Measurements from ENCODE around the gene ARX.

Gene ARX

DNA sequence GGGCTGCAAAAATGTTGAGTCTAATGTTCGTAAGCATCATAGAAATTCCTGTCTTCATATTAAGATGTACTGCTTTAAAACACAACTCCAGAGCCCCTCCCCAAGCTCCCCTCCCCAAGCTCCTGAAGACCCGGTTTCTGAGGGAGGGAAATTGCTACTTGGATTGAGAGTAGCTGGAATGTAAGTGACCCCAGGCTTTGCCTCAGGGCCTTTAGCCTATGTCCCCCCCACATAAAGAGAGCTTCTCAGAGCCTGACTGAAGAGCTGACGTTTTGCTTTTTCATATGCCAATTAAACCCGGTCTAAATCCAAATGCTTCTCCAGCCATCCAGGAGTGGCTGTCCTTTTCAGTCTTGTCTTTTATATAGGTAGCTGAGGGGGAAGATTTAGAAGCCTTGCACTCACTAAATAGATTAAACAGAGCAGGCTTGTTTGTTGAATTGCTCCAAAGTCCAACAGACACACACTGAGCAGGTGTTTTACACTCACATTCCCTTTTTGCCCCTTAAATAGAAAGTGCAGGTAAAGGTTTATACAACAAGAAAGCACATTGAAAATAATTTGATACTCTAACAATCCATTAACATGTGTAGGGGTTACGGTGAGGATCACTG is 19.6 kb downstream of the ARX start:
- no peak for FAIRE-seq

DNA sequence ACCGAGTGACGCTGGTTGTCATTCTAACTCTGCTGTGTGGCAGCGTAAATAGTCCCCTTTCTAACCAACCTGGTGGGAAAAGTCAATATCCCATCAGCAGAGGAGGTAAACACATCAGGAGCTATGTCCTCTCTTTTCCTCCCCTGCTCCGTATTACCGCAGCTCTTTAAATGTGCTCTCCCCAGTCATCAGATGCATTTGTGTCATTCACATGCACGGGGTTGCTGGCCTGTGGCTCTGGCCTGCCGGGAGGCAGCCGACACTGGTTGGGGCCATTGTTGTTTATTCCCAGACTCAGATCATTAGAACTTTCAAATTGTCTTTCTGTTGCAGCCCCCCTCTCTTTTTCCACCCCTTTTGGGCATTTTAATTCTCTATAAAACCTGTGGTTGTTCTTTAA is 21.9 kb downstream of the ARX start:
- no peak for FAIRE-seq

DNA sequence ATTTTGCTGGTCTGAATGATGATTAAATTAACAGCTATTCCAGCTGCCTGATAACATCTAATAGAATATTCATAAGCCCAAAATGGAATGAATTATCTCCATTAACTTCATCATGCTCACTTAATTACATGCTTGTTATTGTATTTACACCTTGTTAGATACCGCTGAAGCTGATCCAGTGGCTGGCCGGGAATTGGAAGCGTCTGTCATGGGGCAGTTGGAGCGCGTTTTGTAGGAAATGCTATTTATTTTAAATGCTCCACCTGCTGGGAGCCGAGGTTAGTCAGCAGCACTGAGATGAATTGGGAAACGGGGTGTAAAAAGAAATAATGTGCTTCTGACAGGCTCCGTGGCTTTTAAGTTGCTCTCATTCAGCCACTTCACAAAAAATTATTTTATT is 25.2 kb downstream of the ARX start:
- FAIRE-seq, result peak; percentile 53

GRCh38 chrX:24988314-24988713 is 27.5 kb downstream of the ARX start:
- no peak for FAIRE-seq

- no peak for FAIRE-seq
Measured at GRCh38 chrX:24987731-24988130, 28.0 kb downstream of the ARX start.

GRCh38 chrX:24985120-24985519 is 30.6 kb downstream of the ARX start:
- no peak for FAIRE-seq

- no peak for FAIRE-seq
Measured at GRCh38 chrX:24983931-24984330, 31.8 kb downstream of the ARX start.

DNA sequence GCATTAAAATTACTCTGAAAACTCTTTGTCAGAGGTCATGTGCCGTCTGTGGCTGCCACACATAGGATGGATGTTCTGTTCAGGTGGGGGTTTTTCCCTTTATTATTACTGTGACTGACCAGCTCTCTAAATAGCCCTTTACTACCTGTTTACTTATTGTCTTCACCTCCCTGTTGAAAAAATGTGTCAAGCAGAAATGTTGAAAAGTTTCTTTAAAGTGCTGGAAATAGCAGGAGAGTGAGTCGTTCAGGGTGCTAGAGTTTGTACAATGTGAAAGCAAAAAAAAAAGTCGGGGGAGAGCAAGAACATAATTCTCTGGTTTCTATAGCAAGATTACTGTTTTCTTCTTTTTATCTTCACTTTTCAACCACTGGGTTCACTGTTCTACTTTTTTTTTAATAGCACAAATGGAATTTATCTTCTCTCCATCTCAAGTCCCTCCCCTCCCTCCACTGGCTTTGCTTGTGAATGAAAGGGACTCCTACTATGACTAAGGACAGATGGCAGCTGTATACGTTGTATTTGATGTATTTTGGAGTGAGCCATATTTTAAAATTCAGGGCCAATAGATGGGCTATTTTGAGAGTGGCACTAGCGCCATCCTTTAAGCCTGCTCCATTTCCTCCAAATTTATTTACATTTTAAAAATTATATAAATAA is 33.3 kb downstream of the ARX start:
- FAIRE-seq, result no peak

- FAIRE-seq, result no peak
Measured at GRCh38 chrX:24981030-24981429, 34.7 kb downstream of the ARX start.

DNA sequence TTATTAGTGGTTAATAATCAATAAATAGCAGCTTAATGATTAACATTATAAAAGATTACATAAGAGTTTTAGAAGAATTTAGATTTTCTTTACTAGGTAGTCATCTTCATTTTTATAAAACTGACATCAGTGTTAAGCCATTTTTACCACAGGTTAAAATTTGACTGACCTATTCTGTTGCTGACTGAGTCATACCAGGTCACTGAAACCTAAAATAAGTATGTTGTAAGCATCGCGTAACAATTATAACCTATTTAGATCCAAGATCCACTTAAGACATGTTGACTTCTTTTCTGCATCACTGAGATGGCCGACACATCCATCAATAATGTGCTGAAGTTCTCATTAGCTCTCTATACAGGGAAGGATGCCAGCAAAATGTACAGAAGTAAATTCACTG is 36.7 kb downstream of the ARX start:
- no peak for FAIRE-seq

DNA sequence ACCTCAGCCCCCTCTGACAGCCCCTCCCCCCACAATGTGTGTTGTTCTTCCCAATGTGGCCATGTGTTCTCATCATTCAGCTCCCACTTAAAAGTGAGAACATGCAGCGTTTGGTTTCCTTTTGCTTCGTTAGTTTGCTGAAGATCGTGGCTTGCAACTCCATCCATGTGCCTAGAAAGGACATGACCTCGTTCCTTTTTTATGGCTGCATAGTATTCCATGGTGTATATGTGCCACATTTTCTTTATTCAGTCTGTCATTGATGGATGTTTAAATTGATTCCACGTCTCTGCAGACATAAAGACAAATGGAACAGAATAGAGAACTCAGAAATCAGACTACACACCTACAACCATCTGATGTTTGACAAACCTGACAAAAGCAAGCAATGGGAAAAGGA is 46.0 kb downstream of the ARX start:
- FAIRE-seq, result no peak

- no peak for FAIRE-seq
Measured at GRCh38 chrX:24965372-24965771, 50.4 kb downstream of the ARX start.

DNA sequence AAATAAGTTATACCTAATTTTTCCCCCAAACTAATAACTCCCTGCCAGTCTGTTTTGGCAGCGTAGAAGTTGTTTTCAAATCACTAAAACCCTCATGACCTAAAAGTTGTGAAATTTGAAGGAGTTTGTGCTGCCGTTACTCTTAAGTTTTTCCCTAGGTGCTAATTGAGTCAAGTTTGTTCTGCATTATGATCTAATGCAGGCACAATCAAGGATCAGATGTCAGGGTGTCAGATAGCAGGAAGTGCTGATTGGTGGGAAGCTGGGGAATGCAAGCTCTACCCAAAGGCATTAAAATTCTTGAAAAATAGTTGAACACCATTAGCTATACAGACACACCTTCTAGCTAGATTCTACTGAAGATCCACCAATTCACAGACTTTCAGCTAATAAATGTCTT is 51.9 kb downstream of the ARX start:
- FAIRE-seq, result no peak

DNA sequence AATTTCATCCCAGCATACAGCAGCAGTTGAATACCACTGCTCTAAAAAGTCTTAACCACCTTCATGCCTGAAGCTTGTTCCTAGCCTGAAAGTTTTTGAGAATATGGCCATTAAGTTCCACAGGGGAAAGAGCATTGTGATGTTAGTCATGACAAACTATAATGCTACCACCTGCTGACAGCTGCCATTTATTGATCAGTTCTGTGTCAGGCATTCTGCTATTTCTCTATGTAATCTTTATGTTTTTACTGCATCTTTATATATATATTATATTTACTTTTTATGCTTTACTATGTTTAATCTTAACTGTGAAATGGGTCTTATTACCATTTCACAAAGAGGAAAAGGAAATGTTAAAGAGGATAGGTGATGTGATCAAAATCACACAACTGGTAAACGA is 54.0 kb downstream of the ARX start:
- no peak for FAIRE-seq

GRCh38 chrX:24956828-24957227 is 58.9 kb downstream of the ARX start:
- no peak for FAIRE-seq

- FAIRE-seq, result no peak
Measured at GRCh38 chrX:24955372-24955930, 60.3 kb downstream of the ARX start.

- no peak for FAIRE-seq
Measured at GRCh38 chrX:24954732-24955131, 61.0 kb downstream of the ARX start.
